HCT116 (cell line): ENCODE measurements around the gene CAB39L. TPM values are rescaled to one million over a fixed set of nuclear protein-coding genes. Genes with fewer than 3 reads are reported as not detected.

ENCODE experiments used
- ATAC-seq: fragments of 200-7000 bp; cut with Tn5 transposase; 2 replicates; pipeline ENCODE4 v1.9.1; 2020; ENCODE audit warnings: mild to moderate bottlenecking, moderate library complexity
- BruUV-seq: library from RNA; stranded (reverse); fragments of 400-500 nt; replicated peaks from 2 replicates; lab custom pipeline; 2021; lab: Mats Ljungman, UMichigan
- CTCF ChIA-PET: fragments of 300-600 bp; sonication (Branson Sonifier 250); formaldehyde crosslinking; loops from one replicate; lab custom pipeline; 2021; ENCODE audit warnings: antibody characterized with exemption; lab: Charles Lee
- POLR2A ChIA-PET: fragments of 300-600, 350-600 bp; sonication (Branson Sonifier 250); formaldehyde crosslinking; loops from one replicate; lab custom pipeline; 2021; ENCODE audit warnings: antibody characterized with exemption; lab: Charles Lee
- RAD21 ChIA-PET, 2 experiments: fragments of 300-600 bp; sonication (Branson Sonifier 250); formaldehyde crosslinking; loops; one replicate each; lab custom pipeline; 2023; ENCODE audit warnings: low total read pairs in 2 of 2; ENCODE audit not compliant: uncharacterized antibody in 2 of 2, unreplicated experiment in 2 of 2, low non-redundant PET in 1 of 2; lab: Charles Lee
- DNase-seq: peaks from one replicate; pipeline ENCODE4 v3.0.0-alpha.2; 2010; ENCODE audit warnings: low read depth, low spot score
- H2AFZ ChIP-seq: fragments of 200-600 bp; shearing (Covaris generic), sonication (generic); 2 replicates; pipeline ENCODE4 v1.6.1; 2017; ENCODE audit warnings: low read depth, mixed run types, mixed read lengths, antibody characterized with exemption, low read length; ENCODE audit not compliant: poor library complexity, severe bottlenecking
- H3K27ac ChIP-seq: 2 replicates; pipeline ENCODE4 v1.5.1; 2012; ENCODE audit warnings: low read depth, low read length
- H3K27me3 ChIP-seq: fragments of 200-600 bp; sonication (generic); 2 replicates; pipeline ENCODE4 v1.6.1; 2016; ENCODE audit warnings: mixed run types, low read length, mixed read lengths; ENCODE audit not compliant: insufficient read depth
- H3K36me3 ChIP-seq, 2 experiments: fragments of 200-500 bp in 1 of 2; fragments of 200-600 bp in 1 of 2; sonication (Bioruptor generic) in 1 of 2; sonication (generic) in 1 of 2; 2 replicates each; pipeline versions ENCODE4 v1.5.1 to v1.6.1; 2014 to 2016; ENCODE audit warnings: low read length in 2 of 2, inconsistent platforms in 1 of 2, mixed read lengths in 1 of 2, mixed run types in 1 of 2; ENCODE audit not compliant: insufficient read depth in 2 of 2, control insufficient read depth in 1 of 2
- H3K4me1 ChIP-seq, 2 experiments: fragments of 200-600 bp in 1 of 2; sonication (generic) in 1 of 2; 2 replicates each; pipeline versions ENCODE4 v1.5.1 to v1.6.1; 2012 to 2017; ENCODE audit warnings: low read length in 2 of 2, inconsistent platforms in 1 of 2, mild to moderate bottlenecking in 1 of 2, mixed read lengths in 1 of 2, mixed run types in 1 of 2, moderate library complexity in 1 of 2; ENCODE audit not compliant: insufficient read depth in 2 of 2, control insufficient read depth in 1 of 2
- H3K4me2 ChIP-seq: fragments of 200-600 bp; sonication (generic); 2 replicates; pipeline ENCODE4 v1.6.1; 2017; ENCODE audit warnings: mixed run types, low read length, mixed read lengths
- H3K4me3 ChIP-seq, 2 experiments: fragments of 200-600 bp in 1 of 2; sonication (generic) in 1 of 2; replicated peaks in 1 of 2; 2 replicates each; pipeline ENCODE4 v1.5.1; 2011 to 2016; ENCODE audit warnings: low read length in 2 of 2, control low read depth in 1 of 2, low read depth in 1 of 2, mild to moderate bottlenecking in 1 of 2, mixed read lengths in 1 of 2, mixed run types in 1 of 2
- H3K79me2 ChIP-seq: fragments of 200-600 bp; sonication (generic); 2 replicates; pipeline ENCODE4 v1.6.1; 2017; ENCODE audit warnings: mild to moderate bottlenecking, mixed run types, low read length, moderate library complexity, mixed read lengths; ENCODE audit not compliant: insufficient read depth
- H3K9ac ChIP-seq: fragments of 200-600 bp; sonication (generic); 2 replicates; pipeline ENCODE4 v1.6.1; 2016; ENCODE audit warnings: low read length, mixed read lengths
- H3K9me2 ChIP-seq: fragments of 200-600 bp; sonication (generic), shearing (Covaris generic); 2 replicates; pipeline ENCODE4 v1.6.1; 2017; ENCODE audit warnings: mixed run types, mild to moderate bottlenecking, moderate library complexity; ENCODE audit not compliant: insufficient read depth
- H3K9me3 ChIP-seq, 2 experiments: fragments of 200-500 bp in 1 of 2; fragments of 200-600 bp in 1 of 2; sonication (Bioruptor generic) in 1 of 2; sonication (generic) in 1 of 2; 2 replicates each; pipeline ENCODE4 v1.6.1; 2014 to 2017; ENCODE audit warnings: low read length in 2 of 2, mixed read lengths in 2 of 2, inconsistent platforms in 1 of 2, low read depth in 1 of 2, mild to moderate bottlenecking in 1 of 2, mixed run types in 1 of 2, moderate library complexity in 1 of 2; ENCODE audit not compliant: control insufficient read depth in 1 of 2, insufficient read depth in 1 of 2
- H4K20me1 ChIP-seq: fragments of 200-600 bp; sonication (generic), shearing (Covaris generic); 2 replicates; pipeline ENCODE4 v1.6.1; 2017; ENCODE audit warnings: mixed run types, mild to moderate bottlenecking, moderate library complexity; ENCODE audit not compliant: insufficient read depth
- CBX3 ChIP-seq: IDR thresholded peaks from 2 replicates; pipeline ENCODE4 v1.6.1; 2012; ENCODE audit warnings: low read depth
- CEBPB ChIP-seq: IDR thresholded peaks from 2 replicates; pipeline ENCODE4 v1.6.1; 2012; ENCODE audit warnings: low read depth
- EGR1 ChIP-seq: IDR thresholded peaks from 2 replicates; pipeline ENCODE4 v1.6.1; 2012; ENCODE audit warnings: low read depth
- ELF1 ChIP-seq: IDR thresholded peaks from 2 replicates; pipeline ENCODE4 v1.6.1; 2012; ENCODE audit warnings: low read depth, borderline replicate concordance
- EZH2 ChIP-seq: fragments of 200-600 bp; sonication (generic); IDR thresholded peaks from 2 replicates; pipeline ENCODE4 v1.6.1; 2017; ENCODE audit warnings: antibody characterized with exemption, mixed run types
- EZH2phosphoT487 ChIP-seq: fragments of 200-600 bp; IDR thresholded peaks from 2 replicates; pipeline ENCODE4 v1.6.1; 2018; ENCODE audit warnings: antibody characterized with exemption, borderline replicate concordance
- FOSL1 ChIP-seq: IDR thresholded peaks from 2 replicates; pipeline ENCODE4 v1.6.1; 2012; ENCODE audit warnings: low read depth
- JUND ChIP-seq: IDR thresholded peaks from 2 replicates; pipeline ENCODE4 v1.6.1; 2012
- POLR2A ChIP-seq: IDR thresholded peaks from 2 replicates; pipeline ENCODE4 v1.7.0; 2011; ENCODE audit warnings: borderline replicate concordance; ENCODE audit not compliant: insufficient read depth, insufficient read length; ENCODE audit errors: extremely low read depth
- POLR2AphosphoS5 ChIP-seq: IDR thresholded peaks from 2 replicates; pipeline ENCODE4 v1.6.1; 2011; ENCODE audit warnings: mild to moderate bottlenecking, low read depth, low read length, moderate library complexity
- SIN3A ChIP-seq: IDR thresholded peaks from 2 replicates; pipeline ENCODE4 v1.6.1; 2012; ENCODE audit warnings: low read depth
- SP1 ChIP-seq: IDR thresholded peaks from 2 replicates; pipeline ENCODE4 v1.6.1; 2012; ENCODE audit warnings: low read depth
- SRF ChIP-seq: IDR thresholded peaks from 2 replicates; pipeline ENCODE4 v1.6.1; 2012; ENCODE audit warnings: low read depth
- TCF7L2 ChIP-seq: IDR thresholded peaks from 2 replicates; pipeline ENCODE4 v1.7.0; 2011; ENCODE audit warnings: borderline replicate concordance, inconsistent platforms; ENCODE audit not compliant: insufficient read depth, insufficient read length; ENCODE audit errors: extremely low read depth
- YY1 ChIP-seq: IDR thresholded peaks from 2 replicates; pipeline ENCODE4 v1.6.1; 2011; ENCODE audit warnings: low read length, low read depth, moderate library complexity, mild to moderate bottlenecking; ENCODE audit not compliant: insufficient replicate concordance; ENCODE audit errors: extremely low read depth
- ZFX ChIP-seq: fragments of 450-650 bp; IDR thresholded peaks from 2 replicates; pipeline ENCODE4 v1.6.1; 2017
- intact Hi-C: fragments of 100-400 bp; cut with micrococcal nuclease; formaldehyde crosslinking; loops from 2 replicates; pipeline ENCODE4 v1.10.0; 2022
- total RNA-seq: library from RNA; stranded (reverse); gene quantifications from one replicate; pipeline ENCODE4 v1.2.1, GENCODE V29; 2021; ENCODE audit not compliant: unreplicated experiment
- TF ChIP-seq, protein P1 (sequence below): IDR thresholded peaks from 2 replicates; pipeline ENCODE4 v1.6.1; 2012
- TF ChIP-seq, protein P2 (sequence below): IDR thresholded peaks from 2 replicates; pipeline ENCODE4 v1.6.1; 2012; ENCODE audit warnings: low read depth
- TF ChIP-seq, protein P3 (sequence below), 3 experiments: fragments of 200-600 bp in 1 of 3; sonication (generic) in 1 of 3; IDR thresholded peaks in 2 of 3; conservative IDR thresholded peaks in 1 of 3; 2 replicates each; pipeline ENCODE4 v1.5.1; 2012 to 2017; ENCODE audit warnings: low read depth in 2 of 3, low read length in 2 of 3, antibody characterized with exemption in 1 of 3, borderline replicate concordance in 1 of 3, control low read depth in 1 of 3, mild to moderate bottlenecking in 1 of 3, mixed read lengths in 1 of 3, mixed run types in 1 of 3, moderate library complexity in 1 of 3; ENCODE audit not compliant: insufficient read depth in 1 of 3
- TF ChIP-seq, protein P4 (sequence below): IDR thresholded peaks from 2 replicates; pipeline ENCODE4 v1.6.1; 2012

CAB39L gene
- total RNA-seq, 1 experiment from 2014 or later, result 6.1 TPM

DNA sequence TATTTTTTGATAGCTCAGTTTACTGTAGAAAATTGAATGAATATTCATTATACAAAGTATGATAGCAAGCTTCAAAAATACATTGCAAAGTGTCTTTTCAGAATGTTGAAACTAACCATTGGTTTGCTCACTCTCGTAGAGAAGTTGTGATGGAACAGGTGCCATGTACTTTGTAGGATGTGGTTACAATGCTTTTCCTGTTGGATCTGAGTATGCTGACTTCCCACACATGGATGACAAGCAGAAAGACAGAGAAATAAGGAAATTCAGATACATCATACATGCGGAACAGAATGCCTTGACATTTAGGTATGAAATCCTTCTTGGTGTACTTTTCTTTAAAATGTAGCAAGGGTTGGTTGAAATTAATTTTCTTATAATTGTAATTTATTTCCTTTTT lies 165.7 kb downstream of the CAB39L start (continued):
- TF ChIP-seq ZFX, result no peak
- no peak for TF ChIP-seq SIN3A
- TF ChIP-seq EGR1, result no peak
- TF ChIP-seq POLR2A, result no peak
- TF ChIP-seq, protein P1, sequence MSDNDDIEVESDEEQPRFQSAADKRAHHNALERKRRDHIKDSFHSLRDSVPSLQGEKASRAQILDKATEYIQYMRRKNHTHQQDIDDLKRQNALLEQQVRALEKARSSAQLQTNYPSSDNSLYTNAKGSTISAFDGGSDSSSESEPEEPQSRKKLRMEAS, result no peak
- no peak for TF ChIP-seq YY1
- TF ChIP-seq FOSL1, result no peak
- TF ChIP-seq ELF1, result no peak
- TF ChIP-seq CEBPB, result no peak

DNA sequence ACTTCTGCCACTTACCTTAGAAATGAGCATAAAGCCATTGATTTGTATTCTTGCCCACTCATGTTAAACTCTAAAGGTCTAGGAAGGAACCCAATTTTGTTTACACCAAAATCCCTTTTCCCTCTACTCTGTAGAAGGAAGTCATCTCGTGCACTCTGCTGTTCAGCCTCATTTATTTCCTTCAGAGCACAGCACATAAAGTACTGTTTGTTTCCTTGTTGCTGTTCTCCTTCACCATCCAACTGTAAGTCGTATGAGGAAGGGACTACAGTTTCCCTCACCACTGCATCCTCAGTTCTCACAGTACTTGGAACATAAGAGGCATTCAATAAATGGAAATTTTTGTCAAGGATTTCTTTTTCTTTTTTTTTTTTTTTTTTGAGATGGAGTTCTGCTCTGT lies 171.6 kb downstream of the CAB39L start:
- H4K20me1 ChIP-seq, result no peaks in the 10 kb centered on the region
- H3K36me3 ChIP-seq, result no peaks in the 10 kb centered on the region; a peak in 1 of 4 replicates
- no peaks in the 10 kb centered on the region for H3K4me1 ChIP-seq
- H3K4me3 ChIP-seq, result no peak overlapping the region
- CTCF ChIA-PET, result no interaction called here
- H3K4me2 ChIP-seq, result no peak overlapping the region
- DNase-seq (no peak), ATAC-seq (no peak)
- H3K79me2 ChIP-seq, result no peaks in the 10 kb centered on the region
- H3K27ac ChIP-seq, result no peak overlapping the region
- H3K27me3 ChIP-seq, result no peaks in the 10 kb centered on the region
- no peaks in the 10 kb centered on the region for H3K9me3 ChIP-seq
- no peak overlapping the region for H2AFZ ChIP-seq
- no peak overlapping the region for H3K9ac ChIP-seq
- H3K9me2 ChIP-seq, result no peaks in the 10 kb centered on the region
- intact Hi-C loops, result no loop called here
- BruUV-seq, result no TSS peak
- RAD21 ChIA-PET, result no interaction called here
- POLR2A ChIA-PET, result no interaction called here
- no peak for TF ChIP-seq EZH2phosphoT487
- no peak for TF ChIP-seq JUND
- TF ChIP-seq TCF7L2, result no peak
- no peak for TF ChIP-seq SP1
- TF ChIP-seq POLR2AphosphoS5, result no peak
- TF ChIP-seq, protein P2, sequence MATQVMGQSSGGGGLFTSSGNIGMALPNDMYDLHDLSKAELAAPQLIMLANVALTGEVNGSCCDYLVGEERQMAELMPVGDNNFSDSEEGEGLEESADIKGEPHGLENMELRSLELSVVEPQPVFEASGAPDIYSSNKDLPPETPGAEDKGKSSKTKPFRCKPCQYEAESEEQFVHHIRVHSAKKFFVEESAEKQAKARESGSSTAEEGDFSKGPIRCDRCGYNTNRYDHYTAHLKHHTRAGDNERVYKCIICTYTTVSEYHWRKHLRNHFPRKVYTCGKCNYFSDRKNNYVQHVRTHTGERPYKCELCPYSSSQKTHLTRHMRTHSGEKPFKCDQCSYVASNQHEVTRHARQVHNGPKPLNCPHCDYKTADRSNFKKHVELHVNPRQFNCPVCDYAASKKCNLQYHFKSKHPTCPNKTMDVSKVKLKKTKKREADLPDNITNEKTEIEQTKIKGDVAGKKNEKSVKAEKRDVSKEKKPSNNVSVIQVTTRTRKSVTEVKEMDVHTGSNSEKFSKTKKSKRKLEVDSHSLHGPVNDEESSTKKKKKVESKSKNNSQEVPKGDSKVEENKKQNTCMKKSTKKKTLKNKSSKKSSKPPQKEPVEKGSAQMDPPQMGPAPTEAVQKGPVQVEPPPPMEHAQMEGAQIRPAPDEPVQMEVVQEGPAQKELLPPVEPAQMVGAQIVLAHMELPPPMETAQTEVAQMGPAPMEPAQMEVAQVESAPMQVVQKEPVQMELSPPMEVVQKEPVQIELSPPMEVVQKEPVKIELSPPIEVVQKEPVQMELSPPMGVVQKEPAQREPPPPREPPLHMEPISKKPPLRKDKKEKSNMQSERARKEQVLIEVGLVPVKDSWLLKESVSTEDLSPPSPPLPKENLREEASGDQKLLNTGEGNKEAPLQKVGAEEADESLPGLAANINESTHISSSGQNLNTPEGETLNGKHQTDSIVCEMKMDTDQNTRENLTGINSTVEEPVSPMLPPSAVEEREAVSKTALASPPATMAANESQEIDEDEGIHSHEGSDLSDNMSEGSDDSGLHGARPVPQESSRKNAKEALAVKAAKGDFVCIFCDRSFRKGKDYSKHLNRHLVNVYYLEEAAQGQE, result no peak
- no peak for TF ChIP-seq SRF
- TF ChIP-seq, protein P1, result no peak
- TF ChIP-seq, protein P3, sequence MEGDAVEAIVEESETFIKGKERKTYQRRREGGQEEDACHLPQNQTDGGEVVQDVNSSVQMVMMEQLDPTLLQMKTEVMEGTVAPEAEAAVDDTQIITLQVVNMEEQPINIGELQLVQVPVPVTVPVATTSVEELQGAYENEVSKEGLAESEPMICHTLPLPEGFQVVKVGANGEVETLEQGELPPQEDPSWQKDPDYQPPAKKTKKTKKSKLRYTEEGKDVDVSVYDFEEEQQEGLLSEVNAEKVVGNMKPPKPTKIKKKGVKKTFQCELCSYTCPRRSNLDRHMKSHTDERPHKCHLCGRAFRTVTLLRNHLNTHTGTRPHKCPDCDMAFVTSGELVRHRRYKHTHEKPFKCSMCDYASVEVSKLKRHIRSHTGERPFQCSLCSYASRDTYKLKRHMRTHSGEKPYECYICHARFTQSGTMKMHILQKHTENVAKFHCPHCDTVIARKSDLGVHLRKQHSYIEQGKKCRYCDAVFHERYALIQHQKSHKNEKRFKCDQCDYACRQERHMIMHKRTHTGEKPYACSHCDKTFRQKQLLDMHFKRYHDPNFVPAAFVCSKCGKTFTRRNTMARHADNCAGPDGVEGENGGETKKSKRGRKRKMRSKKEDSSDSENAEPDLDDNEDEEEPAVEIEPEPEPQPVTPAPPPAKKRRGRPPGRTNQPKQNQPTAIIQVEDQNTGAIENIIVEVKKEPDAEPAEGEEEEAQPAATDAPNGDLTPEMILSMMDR (IDR thresholded peaks at IDR 0.05 in 2 of 3, conservative IDR thresholded peaks at IDR 0.05 in 1 of 3; ENCODE audit: borderline replicate concordance in 1 of 3, insufficient read depth in 1 of 3, low read depth in 2 of 3, low read length in 2 of 3), result no peak
- no peak for TF ChIP-seq CEBPB
- TF ChIP-seq ZFX, result no peak
- no peak for TF ChIP-seq YY1
- TF ChIP-seq CBX3, result no peak
- TF ChIP-seq EZH2, result no peak
- TF ChIP-seq, protein P4, sequence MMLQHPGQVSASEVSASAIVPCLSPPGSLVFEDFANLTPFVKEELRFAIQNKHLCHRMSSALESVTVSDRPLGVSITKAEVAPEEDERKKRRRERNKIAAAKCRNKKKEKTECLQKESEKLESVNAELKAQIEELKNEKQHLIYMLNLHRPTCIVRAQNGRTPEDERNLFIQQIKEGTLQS, result no peak
